Subcutaneous adipose tissue (tissue), 4 donors: ENCODE data around the gene ZDHHC13. TPM values are rescaled to one million over a fixed set of nuclear protein-coding genes. Genes with fewer than 3 reads are reported as not detected.

ENCODE experiments used
- CTCF ChIP-seq: fragments of 450-650 bp; IDR thresholded peaks from one replicate; pipeline ENCODE4 v1.5.1; 2016; ENCODE audit warnings: low read depth, mild to moderate bottlenecking, control low read depth, antibody characterized with exemption, moderate library complexity
- total RNA-seq, 4 donors: library from RNA; depleted of rRNA; stranded (reverse); fragments of >200 nt; gene quantifications; one replicate each; pipeline ENCODE4 v1.1.0, GENCODE V29; 2016

The ZDHHC13 gene
- 10 to 100 TPM in 2 of 4 donors, 1 to 10 TPM in 2; 3.2 to 10.2 (median 9.5) TPM for total RNA-seq

- no peak for TF ChIP-seq CTCF
Observed at GRCh38 chr11:19116971-19117759, at the start of gene ZDHHC13. Gene ZDHHC13 (plus strand): TSS chr11:19117168. CDS start chr11:19117250, 82 bp downstream.

GRCh38 chr11:19071255-19071654, 45.7 kb upstream of the ZDHHC13 start:
- TF ChIP-seq CTCF = no peak

- no peak for TF ChIP-seq CTCF
Observed at GRCh38 chr11:19072464-19072863, 44.5 kb upstream of the ZDHHC13 start.

GRCh38 chr11:19073454-19074415, 43.2 kb upstream of the ZDHHC13 start:
- TF ChIP-seq CTCF = no peak

GRCh38 chr11:19075636-19076035, 41.3 kb upstream of the ZDHHC13 start:
- no peak for TF ChIP-seq CTCF

- TF ChIP-seq CTCF = no peak
Observed at GRCh38 chr11:19076744-19077589, 40.0 kb upstream of the ZDHHC13 start.
